ENCODE measurements around the gene OR5H1.
"Not testable (repeated sequence)": the region's sequence is repeated elsewhere in the genome, so short reads cannot be mapped to it uniquely, and the experiment has no call there.

Gene OR5H1

GRCh38 chr3:98109807-98110549, 20.5 kb upstream of the OR5H1 start:
- H3K4me3 ChIP-seq (ENCODE audit: low read depth, low read length) = no peak overlapping the region
- DNase-seq (ENCODE audit: low read depth) = no peak
- no peak for TF ChIP-seq CTCF (IDR thresholded peaks at IDR 0.05; ENCODE audit: low read depth, low read length)
- TF ChIP-seq MYC (IDR thresholded peaks at IDR 0.05; ENCODE audit: low read depth, low read length) = no peak
- TF ChIP-seq MAX (IDR thresholded peaks at IDR 0.05; ENCODE audit: low read depth, low read length) = no peak
- no peak for TF ChIP-seq POLR2A (IDR thresholded peaks at IDR 0.05; ENCODE audit: extremely low read depth, insufficient read length)

- no peak overlapping the region for H3K4me3 ChIP-seq (ENCODE audit: low read depth, low read length)
- no peak for DNase-seq (ENCODE audit: low read depth)
- TF ChIP-seq MYC (IDR thresholded peaks at IDR 0.05; ENCODE audit: low read depth, low read length) (no peak), MAX (IDR thresholded peaks at IDR 0.05; ENCODE audit: low read depth, low read length) (no peak), CTCF (IDR thresholded peaks at IDR 0.05; ENCODE audit: low read depth, low read length) (no peak), POLR2A (IDR thresholded peaks at IDR 0.05; ENCODE audit: extremely low read depth, insufficient read length) (no peak)
Measured at GRCh38 chr3:98110550-98110908, 20.0 kb upstream of the OR5H1 start.

GRCh38 chr3:98114264-98114663, 16.3 kb upstream of the OR5H1 start:
- no peak for TF ChIP-seq POLR2A (IDR thresholded peaks at IDR 0.05; ENCODE audit: extremely low read depth, insufficient read length)
- TF ChIP-seq MAX (IDR thresholded peaks at IDR 0.05; ENCODE audit: low read depth, low read length) = no peak
- TF ChIP-seq CTCF (IDR thresholded peaks at IDR 0.05; ENCODE audit: low read depth, low read length) = peak; percentile 1
- no peak for DNase-seq (ENCODE audit: low read depth)
- H3K4me3 ChIP-seq (ENCODE audit: low read depth, low read length) = no peak overlapping the region

- TF ChIP-seq POLR2A (IDR thresholded peaks at IDR 0.05; ENCODE audit: extremely low read depth, insufficient read length) = no peak
- no peak for TF ChIP-seq MYC (IDR thresholded peaks at IDR 0.05; ENCODE audit: low read depth, low read length)
- TF ChIP-seq MAX (IDR thresholded peaks at IDR 0.05; ENCODE audit: low read depth, low read length) = no peak
- no peak for TF ChIP-seq CTCF (IDR thresholded peaks at IDR 0.05; ENCODE audit: low read depth, low read length)
- DNase-seq (ENCODE audit: low read depth) = no peak
- H3K4me3 ChIP-seq (ENCODE audit: low read depth, low read length) = no peak overlapping the region
Measured at GRCh38 chr3:98115717-98116116, 14.8 kb upstream of the OR5H1 start.

DNA sequence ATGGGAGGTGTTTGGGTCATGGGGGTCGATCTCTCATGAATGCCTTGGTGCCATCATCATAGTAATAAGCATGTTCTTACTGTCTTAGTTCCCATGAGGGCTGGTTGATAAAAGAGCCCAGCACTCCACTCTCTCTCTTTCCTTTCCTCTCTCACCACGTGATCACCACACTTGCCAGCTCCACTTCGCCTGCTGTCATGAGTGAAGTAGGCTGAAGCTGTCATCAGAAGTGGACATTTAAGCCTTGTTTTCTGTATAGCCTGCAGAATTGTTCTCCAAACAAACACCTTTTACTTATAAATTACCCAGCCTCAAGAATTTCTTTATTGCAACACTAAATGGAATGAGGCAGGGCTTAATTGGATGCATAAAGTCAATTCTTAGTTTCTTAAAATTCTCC, 6.1 kb downstream of the OR5H1 start:
- DNase-seq (ENCODE audit: low read depth) = no peak
- TF ChIP-seq CTCF (IDR thresholded peaks at IDR 0.05; ENCODE audit: low read depth, low read length) (no peak), POLR2A (IDR thresholded peaks at IDR 0.05; ENCODE audit: extremely low read depth, insufficient read length) (no peak), MAX (IDR thresholded peaks at IDR 0.05; ENCODE audit: low read depth, low read length) (no peak), MYC (IDR thresholded peaks at IDR 0.05; ENCODE audit: low read depth, low read length) (no peak)

DNA sequence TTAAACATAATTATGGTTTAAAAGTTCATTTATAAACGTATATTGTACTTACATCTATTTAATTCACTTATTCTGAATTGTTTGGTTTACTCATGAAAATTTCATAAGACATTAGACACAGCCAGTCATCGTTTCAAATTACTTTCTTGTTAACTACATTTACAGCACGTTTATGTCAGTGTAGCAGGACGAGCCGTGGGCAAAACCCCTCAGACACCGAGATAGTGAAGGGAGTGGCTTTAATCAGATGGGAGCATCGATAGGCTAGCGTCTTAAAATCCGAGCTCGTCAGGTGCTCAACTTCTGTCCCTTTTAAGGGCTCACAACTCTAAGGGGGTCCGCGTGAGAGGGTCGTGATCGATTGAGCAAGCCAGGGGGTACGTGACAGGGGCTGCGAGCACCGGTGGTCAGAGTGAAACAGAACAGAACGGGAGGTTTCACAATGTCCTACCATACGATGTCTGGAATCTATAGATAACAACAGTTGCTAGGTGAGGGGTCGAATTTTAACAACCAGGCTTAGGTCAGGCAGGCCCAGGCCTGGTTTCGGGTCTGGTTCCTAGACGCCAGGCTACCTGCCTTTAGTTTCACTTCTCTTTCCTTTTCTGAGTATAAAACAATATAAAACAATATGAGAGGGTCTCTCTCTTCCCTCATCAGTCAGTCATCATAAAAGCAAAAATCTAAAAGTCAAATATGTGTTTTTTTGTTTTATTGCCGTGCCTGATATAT, 7.5 kb downstream of the OR5H1 start:
- H3K4me3 ChIP-seq (ENCODE audit: low read depth, low read length) = not testable (repeated sequence)
- peak; percentile 13 for DNase-seq (ENCODE audit: low read depth)

More for the DNA sequence above, 6.1 kb downstream of the OR5H1 start:
- no peak overlapping the region for H3K4me3 ChIP-seq (ENCODE audit: low read depth, low read length)
